AG20443 (cell line): ENCODE data around the gene PRKCQ.
"Not testable (repeated sequence)": the region's sequence is repeated elsewhere in the genome, so short reads cannot be mapped to it uniquely, and the experiment has no call there.

ENCODE experiments used
- DNase-seq: peaks from one replicate; pipeline ENCODE4 v3.0.0; 2012; ENCODE audit warnings: low spot score, mixed read lengths

Gene PRKCQ

GRCh38 chr10:6492896-6493295 lies 87.2 kb downstream of the PRKCQ start:
- DNase-seq = no peak

DNA sequence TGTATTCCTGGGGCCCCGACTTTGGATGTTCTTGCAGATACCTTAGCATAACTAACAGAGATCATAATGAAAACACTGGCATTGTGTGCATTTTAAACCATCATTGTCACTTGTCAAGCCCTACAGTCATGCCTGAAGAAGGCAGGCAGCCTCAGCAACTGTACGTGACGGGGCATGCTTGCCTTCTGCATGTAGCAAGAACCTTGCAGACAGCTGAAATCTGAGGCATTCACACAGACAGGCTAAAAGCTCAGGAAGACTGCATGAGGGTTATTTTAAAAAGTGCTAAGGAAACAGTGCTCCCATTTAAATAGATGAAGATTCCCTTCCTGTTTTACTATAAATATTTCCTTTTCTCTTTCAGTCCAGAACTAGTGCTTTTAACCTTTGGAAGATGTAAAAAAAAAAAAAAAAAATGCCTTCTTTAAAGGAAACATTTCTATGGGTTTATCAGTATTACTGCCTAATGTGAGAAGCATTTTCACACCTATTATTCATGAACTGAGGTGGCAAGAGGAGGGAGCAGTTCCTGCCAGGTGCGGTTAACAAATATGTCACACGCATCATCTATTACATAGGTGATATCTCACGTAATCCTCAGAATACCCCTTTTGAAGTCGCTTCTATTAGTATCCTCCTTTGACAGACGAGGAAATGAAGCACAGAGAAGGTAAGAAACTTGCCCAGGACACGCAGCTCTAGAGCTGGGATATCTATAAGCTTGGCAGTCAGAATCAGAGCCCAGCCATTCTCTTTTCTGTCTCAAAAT lies 88.1 kb downstream of the PRKCQ start:
- DNase-seq = no peak

DNA sequence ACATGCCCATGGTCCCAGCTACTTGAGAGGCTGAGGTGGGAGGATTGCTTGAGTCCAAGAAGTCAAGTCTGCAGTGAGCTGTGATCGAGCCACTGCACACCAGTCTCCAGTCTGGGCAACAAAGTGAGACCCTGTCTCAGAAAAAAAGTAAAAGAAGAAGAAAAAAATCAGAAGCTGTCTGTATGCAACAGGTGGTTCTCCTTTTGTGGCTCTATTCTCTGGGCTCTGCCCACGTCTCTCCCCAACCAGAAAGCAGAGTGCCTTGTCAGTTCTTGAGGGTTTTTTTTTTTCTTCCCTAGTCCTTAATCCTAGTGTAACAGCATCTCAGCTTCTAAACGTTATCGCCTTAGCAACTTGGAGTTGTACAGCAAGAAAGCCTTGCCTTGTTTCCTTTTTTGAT lies 89.5 kb downstream of the PRKCQ start:
- no peak for DNase-seq

DNA sequence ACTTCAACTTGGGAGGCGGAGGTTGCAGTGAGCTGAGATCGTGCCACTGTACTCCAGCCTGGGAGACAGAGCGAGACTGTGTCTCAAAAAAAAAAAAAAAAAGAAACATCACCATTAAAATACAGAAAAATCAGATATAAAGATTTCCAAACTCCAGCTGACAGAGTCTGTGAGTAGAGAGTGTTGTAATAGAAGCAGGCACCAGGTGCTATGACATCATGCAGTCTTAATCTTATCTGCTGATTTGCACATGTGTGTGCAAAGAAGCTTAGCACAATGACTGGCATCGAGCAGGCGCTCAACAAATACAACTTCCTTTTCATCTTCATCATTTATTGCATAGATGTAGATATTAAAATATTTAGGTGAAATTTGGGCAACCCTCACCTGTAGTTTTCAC lies 92.2 kb downstream of the PRKCQ start:
- DNase-seq = no peak

DNA sequence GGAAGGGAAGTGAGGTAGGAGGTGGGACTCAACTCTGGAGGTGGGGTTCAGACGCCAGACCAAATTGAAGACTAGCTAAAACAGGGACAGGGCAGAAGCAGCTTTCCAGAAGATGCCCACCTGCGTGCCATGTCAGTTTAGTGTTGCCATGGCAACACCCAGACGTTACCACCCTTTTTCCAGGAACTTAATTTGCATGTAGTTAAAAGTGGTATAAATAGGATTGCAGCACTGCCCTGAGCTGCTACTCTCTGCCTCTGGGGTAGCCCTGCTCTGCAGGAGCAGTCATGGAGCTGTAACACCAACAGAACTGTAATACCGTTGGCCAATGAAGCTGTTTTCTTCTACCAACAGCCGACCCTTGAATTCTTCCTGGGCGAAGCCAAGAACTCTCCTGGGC lies 93.8 kb downstream of the PRKCQ start:
- DNase-seq = no peak

- DNase-seq = no peak
These were observed 97.2 kb downstream of the PRKCQ start for GRCh38 chr10:6482737-6483357.

- no peak for DNase-seq
These were observed 101.4 kb downstream of the PRKCQ start for GRCh38 chr10:6478722-6479121.

DNA sequence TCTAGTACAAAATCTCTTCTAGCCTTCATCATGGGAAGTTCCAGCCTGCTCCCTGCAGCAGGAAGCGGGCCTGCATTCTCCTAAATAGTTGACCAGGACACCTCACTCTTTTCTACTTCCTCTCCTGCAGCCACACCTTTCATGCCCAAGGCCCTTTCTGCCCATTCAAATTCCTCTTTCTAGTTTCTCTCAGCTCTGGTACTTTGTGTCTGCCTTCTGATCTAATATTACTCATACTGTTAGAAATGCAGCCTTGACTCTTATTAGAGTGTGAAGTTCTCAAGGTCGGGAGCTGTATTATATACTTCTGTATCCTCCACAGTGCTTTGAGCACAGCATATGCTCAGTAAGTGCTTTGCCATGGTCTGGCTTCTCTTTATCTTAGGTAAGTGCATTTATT lies 103.1 kb downstream of the PRKCQ start:
- no peak for DNase-seq

GRCh38 chr10:6474871-6475270 lies 105.2 kb downstream of the PRKCQ start:
- no peak for DNase-seq

GRCh38 chr10:6473901-6474370 lies 106.1 kb downstream of the PRKCQ start:
- no peak for DNase-seq

DNA sequence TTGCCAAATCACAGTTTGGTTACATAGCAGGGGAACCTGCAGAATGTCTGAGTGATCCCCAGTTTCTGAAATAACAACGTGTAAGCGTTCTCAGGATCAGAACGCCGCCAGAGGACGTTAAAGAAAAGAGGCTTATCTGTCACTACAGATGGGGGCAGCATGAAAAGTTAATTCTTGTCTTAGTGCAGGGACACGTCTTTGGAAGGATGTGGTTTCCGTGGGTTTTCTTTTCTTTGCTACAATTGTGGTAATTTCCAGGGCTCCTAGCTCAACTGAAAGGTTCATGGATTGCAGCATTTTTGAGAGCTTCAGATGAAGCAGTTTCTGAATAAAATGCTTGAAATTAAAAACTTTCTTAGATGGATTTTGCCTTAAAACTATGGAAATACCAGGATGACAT lies 106.6 kb downstream of the PRKCQ start:
- DNase-seq = no peak

DNA sequence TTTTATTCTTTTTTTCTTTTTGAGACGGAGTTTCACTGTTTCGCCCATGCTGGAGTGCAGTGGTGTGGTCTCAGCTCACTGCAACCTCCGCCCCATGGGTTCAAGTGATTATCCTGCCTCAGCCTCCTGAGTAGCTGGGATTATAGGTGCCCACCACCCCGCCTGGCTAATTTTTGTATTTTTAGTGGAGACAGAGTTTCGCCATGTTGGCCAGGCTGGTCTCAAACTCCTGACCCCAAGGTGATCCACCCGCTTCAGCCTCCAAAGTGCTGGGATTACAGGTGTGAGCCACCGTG lies 107.4 kb downstream of the PRKCQ start:
- DNase-seq = not testable (repeated sequence)

DNA sequence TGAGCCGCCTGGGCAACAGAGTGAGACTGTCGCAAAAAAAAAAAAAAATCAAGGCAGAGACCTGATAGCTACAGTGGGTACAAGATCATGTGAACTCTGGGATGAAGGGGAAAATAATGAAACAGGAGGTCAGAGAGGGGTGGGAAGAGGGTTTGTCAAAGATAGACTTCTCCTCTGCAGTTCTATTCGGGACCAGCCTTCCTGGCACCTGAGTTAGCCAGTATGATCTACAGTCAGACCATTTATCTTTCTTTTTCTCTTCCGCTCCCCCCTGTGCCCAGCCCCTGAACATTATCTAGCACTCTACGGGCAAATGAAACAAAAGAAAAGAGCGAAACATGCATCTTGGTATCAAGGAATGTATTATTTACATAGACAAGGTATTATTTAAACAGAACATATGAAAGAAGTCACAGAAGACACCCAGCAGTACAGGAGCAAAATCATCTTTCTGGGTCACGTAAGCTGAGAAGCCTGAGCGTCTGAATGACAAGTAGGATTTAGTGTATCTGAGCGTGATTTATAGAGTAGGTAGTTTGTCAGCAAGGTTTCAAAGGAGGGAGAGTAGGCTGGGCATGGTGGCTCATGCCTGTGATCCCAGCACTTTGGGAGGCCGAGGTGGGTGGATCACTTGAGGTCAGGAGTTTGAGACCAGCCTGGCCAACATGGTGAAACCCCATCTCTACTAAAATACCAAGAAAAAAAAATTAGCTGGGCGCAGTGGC lies 109.0 kb downstream of the PRKCQ start:
- DNase-seq = no peak

- no peak for DNase-seq
These were observed 110.4 kb downstream of the PRKCQ start for GRCh38 chr10:6469661-6470060.

GRCh38 chr10:6465854-6466601 lies 114.0 kb downstream of the PRKCQ start:
- DNase-seq = no peak

- DNase-seq = no peak
These were observed 114.6 kb downstream of the PRKCQ start for GRCh38 chr10:6465437-6465836.

- no peak for DNase-seq
These were observed 115.1 kb downstream of the PRKCQ start for GRCh38 chr10:6464862-6465430.

GRCh38 chr10:6463366-6463765 lies 116.7 kb downstream of the PRKCQ start:
- DNase-seq = no peak

GRCh38 chr10:6461961-6462360 lies 118.1 kb downstream of the PRKCQ start:
- DNase-seq = no peak

DNA sequence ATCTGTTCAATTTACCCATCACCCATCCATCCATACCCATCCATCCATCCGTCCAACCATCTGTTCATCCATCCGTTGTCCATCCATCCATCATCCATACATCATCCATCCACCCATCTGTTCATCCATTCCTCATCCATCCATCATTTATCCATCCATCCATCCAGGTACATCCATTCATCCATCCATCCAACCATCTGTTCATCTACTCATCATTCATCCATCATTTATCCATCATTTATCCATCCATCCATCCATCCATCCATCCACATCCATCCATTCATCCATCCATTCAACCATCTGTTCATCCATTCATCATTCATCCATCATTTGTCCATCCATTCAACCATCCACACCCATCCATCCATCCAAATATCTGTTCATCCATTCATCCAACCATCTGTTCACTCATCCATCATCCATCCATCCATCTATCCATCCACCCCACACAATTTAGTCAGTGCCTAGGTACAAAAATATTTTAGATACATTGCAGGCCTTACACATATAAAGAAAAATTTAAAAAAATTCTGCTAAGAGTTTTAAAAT lies 119.1 kb downstream of the PRKCQ start:
- DNase-seq = no peak

- no peak for DNase-seq
These were observed 121.3 kb downstream of the PRKCQ start for GRCh38 chr10:6458814-6459213.

- no peak for DNase-seq
These were observed 122.7 kb downstream of the PRKCQ start for GRCh38 chr10:6457376-6457775.
